AML-193 (cell line): ENCODE results near the gene TREM2.
A peak's percentile ranks its signal among the peaks of the same experiment; 100 is the strongest.
"Not testable (repeated sequence)": the region's sequence is repeated elsewhere in the genome, so short reads cannot be mapped to it uniquely, and the experiment has no call there.

Source experiments
- DNase-seq, 2 experiments: peaks; one replicate each; lab custom pipeline; 2025; lab: John Stamatoyannopoulos, UW

Gene TREM2

GRCh38 chr6:41162687-41163418 lies at the start of gene TREM2:
Gene TREM2, minus strand, starts transcription at chr6:41163116. Its CDS starts 34 bp downstream, at chr6:41163082.
- no peak for DNase-seq

GRCh38 chr6:41209547-41210320 lies 46.8 kb upstream of the TREM2 start:
- DNase-seq = no peak

- no peak for DNase-seq
These were observed 45.7 kb upstream of the TREM2 start for GRCh38 chr6:41208439-41209106.

- no peak for DNase-seq
These were observed 41.2 kb upstream of the TREM2 start for GRCh38 chr6:41204156-41204555.

- no peak for DNase-seq
These were observed 38.9 kb upstream of the TREM2 start for GRCh38 chr6:41201764-41202173.

- DNase-seq = peak; percentile 16 to 17
These were observed 38.2 kb upstream of the TREM2 start, which contains the start of gene TREML2 for GRCh38 chr6:41200901-41201763. Gene TREML2, minus strand, starts transcription at chr6:41201149. Its CDS starts 141 bp downstream, at chr6:41201008.

- peak; percentile 97 to 98 for DNase-seq
These were observed 37.5 kb upstream of the TREM2 start for GRCh38 chr6:41200296-41200900.

- DNase-seq = peak; percentile 24
These were observed 36.8 kb upstream of the TREM2 start for GRCh38 chr6:41199552-41200246.

GRCh38 chr6:41197234-41197633 lies 34.3 kb upstream of the TREM2 start:
- DNase-seq = no peak

GRCh38 chr6:41194386-41194785 lies 31.5 kb upstream of the TREM2 start:
- DNase-seq = no peak

GRCh38 chr6:41193884-41194283 lies 31.0 kb upstream of the TREM2 start:
- DNase-seq = no peak

- no peak for DNase-seq
These were observed 30.3 kb upstream of the TREM2 start for GRCh38 chr6:41193171-41193734.

GRCh38 chr6:41191569-41191968 lies 28.7 kb upstream of the TREM2 start:
- DNase-seq = peak; percentile 29 to 62

- DNase-seq = no peak
These were observed 27.9 kb upstream of the TREM2 start for GRCh38 chr6:41190791-41191190.

GRCh38 chr6:41189967-41190366 lies 27.1 kb upstream of the TREM2 start:
- no peak for DNase-seq

GRCh38 chr6:41189046-41189445 lies 26.1 kb upstream of the TREM2 start:
- DNase-seq = not testable (repeated sequence)

GRCh38 chr6:41187924-41188886 lies 25.3 kb upstream of the TREM2 start:
- no peak for DNase-seq

- DNase-seq = peak in 1 of 2 experiments; percentile 29
These were observed 23.2 kb upstream of the TREM2 start for GRCh38 chr6:41186031-41186562.

- DNase-seq = no peak
These were observed 21.8 kb upstream of the TREM2 start for GRCh38 chr6:41184761-41185160.
